Measurements from ENCODE around the gene CPLANE2.
"Not testable (repeated sequence)": the region's sequence is repeated elsewhere in the genome, so short reads cannot be mapped to it uniquely, and the experiment has no call there.

DNA sequence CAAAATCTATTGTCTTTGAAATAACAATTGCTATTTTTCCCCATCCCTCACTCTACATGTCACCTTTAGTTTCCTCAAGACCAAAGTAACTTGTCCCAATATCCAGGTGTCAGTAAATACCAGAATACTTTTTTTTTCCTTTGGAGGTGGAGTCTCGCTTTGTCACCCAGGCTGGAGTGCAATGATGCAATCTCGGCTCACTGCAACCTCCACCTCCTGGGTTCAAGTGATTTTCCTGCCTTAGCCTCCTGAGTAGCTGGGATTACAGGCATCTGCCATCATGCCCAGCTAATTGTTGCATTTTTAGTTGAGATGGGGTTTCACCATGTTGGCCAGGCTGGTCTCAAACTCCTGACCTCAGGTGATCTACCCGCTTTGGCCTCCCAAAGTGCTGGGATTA is 20.6 kb upstream of the CPLANE2 start:
- TF ChIP-seq POLR2A (IDR thresholded peaks at IDR 0.05; ENCODE audit: low read depth, low read length), result not testable (repeated sequence)
- TF ChIP-seq, protein P1, sequence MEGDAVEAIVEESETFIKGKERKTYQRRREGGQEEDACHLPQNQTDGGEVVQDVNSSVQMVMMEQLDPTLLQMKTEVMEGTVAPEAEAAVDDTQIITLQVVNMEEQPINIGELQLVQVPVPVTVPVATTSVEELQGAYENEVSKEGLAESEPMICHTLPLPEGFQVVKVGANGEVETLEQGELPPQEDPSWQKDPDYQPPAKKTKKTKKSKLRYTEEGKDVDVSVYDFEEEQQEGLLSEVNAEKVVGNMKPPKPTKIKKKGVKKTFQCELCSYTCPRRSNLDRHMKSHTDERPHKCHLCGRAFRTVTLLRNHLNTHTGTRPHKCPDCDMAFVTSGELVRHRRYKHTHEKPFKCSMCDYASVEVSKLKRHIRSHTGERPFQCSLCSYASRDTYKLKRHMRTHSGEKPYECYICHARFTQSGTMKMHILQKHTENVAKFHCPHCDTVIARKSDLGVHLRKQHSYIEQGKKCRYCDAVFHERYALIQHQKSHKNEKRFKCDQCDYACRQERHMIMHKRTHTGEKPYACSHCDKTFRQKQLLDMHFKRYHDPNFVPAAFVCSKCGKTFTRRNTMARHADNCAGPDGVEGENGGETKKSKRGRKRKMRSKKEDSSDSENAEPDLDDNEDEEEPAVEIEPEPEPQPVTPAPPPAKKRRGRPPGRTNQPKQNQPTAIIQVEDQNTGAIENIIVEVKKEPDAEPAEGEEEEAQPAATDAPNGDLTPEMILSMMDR (conservative IDR thresholded peaks at IDR 0.05; ENCODE audit: low read depth, low read length), result not testable (repeated sequence)

Data from IMR-90 (cell line).